HG03280 (cell line): ENCODE results near the gene OR10J1.

Source experiments
- ATAC-seq: cut with Tn5 transposase; IDR thresholded peaks from one replicate; pipeline ENCODE4 v1.9.1; 2021; ENCODE audit warnings: mild to moderate bottlenecking, moderate library complexity; ENCODE audit not compliant: unreplicated experiment

The OR10J1 gene

DNA sequence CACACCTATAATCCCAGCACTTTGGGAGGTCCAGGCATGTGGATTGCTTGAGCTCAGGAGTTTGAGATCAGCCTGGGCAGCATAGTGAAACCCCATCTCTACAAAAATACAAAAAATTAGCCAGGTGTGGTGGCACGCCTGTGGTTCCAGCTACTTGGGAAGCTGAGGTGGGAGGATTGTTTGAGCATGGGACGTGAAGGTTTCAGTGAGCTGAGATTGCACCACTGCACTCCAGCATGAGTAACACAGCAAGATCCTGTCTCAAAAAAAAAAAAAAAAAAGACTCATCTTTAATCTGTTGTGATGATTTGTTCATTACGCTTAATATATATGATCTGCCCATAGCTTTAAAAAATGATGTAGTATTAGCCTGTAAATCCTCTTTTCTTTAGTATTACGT lies 44.0 kb downstream of the OR10J1 start:
- ATAC-seq, result no peak
